Mesodermal cell (in vitro differentiated cells): ENCODE data around the gene PHF11.

Experiments used
- H3K27ac ChIP-seq: 2 replicates; pipeline ENCODE4 v1.7.0; 2013; ENCODE audit warnings: mild to moderate bottlenecking, low read depth, low read length, moderate library complexity; ENCODE audit not compliant: severe bottlenecking
- H3K36me3 ChIP-seq: 2 replicates; pipeline ENCODE4 v1.7.1; 2013; ENCODE audit warnings: mild to moderate bottlenecking, low read length, moderate library complexity; ENCODE audit not compliant: control insufficient read depth, insufficient read depth
- H3K4me1 ChIP-seq: one replicate; pipeline ENCODE4 v1.7.1; 2013; ENCODE audit warnings: mild to moderate bottlenecking, low read length; ENCODE audit not compliant: insufficient read depth, control insufficient read depth, poor library complexity, severe bottlenecking
- H3K4me3 ChIP-seq: 2 replicates; pipeline ENCODE4 v1.7.0; 2013; ENCODE audit warnings: low read length, control low read depth, mild to moderate bottlenecking; ENCODE audit not compliant: insufficient read depth, poor library complexity, severe bottlenecking; ENCODE audit errors: extremely low read depth
- H3K9me3 ChIP-seq: 2 replicates; pipeline ENCODE4 v1.7.1; 2013; ENCODE audit warnings: mild to moderate bottlenecking, low read length, moderate library complexity; ENCODE audit not compliant: control insufficient read depth
- WGBS, 2 experiments: methylation state at CpG; one replicate each; pipeline ENCODE4 v1.1.5; 2013; ENCODE audit warnings: missing lambda C conversion rate in 2 of 2; ENCODE audit not compliant: insufficient coverage in 2 of 2; 5-methylcytosine and 5-hydroxymethylcytosine counted together

Gene PHF11

DNA sequence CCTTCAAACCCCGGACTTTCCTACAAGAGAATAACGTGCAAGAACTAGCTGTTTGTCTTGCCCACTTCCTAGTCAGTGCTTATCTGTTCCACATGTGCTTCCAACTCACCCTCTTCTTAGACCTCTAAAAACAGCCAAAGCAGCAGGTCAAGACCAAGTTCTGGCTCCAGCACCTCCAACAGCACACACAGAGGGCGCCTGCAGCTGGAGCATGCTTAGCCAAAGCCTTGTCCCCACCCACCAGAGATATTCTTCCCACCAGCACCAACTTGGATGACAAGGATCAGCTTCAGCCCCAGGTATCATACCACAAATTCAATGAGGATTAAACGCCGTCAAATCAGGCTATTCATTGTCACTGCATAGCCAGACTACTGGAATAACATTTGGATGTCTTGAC, 71.7 kb downstream of the PHF11 start:
- 89 to 94% methylated on average over 2 to 3 of the region's 5 CpGs for whole genome bisulfite sequencing, 2 experiments
- H3K27ac ChIP-seq, result no peak overlapping the region

DNA sequence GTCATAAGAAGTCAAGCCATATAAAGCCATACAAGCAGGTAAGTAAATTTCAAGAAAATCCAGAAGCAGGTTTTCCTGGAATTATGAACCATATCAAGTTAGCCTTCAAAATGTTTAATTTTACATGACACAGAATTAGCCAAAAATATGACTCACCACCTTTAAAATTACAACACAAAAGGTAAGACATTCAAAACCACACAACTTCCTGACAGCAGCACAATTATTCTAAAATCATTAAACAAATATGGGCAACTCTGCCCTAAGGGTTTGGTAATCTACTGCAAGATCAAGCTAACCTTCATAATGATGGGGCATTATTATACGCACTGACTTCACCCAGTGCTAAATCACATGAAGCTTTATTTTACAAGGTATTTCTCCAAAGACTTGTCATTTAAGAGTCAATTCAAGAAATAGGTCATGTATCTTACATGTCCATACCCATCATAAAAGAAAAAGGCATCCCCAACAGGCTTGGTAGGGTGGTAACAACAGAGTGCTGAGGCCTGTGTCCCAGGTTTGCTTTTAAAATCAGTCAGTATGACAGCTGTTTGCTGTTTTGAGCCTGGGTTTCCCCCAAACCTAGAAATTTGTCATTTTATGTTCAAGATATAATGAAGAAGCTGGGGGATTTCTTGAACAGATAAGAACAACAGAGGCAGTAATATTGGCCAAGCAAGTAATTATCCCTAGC, 74.4 kb downstream of the PHF11 start:
- H3K36me3 ChIP-seq, result peaks cover 16% of the 10 kb centered on the region
- H3K4me3 ChIP-seq, result no peak overlapping the region
- WGBS, 2 experiments, result no CpG with 5 or more reads among the region's 1 CpG
- H3K27ac ChIP-seq, result no peak overlapping the region
- H3K4me1 ChIP-seq, result no peaks in the 10 kb centered on the region
- H3K9me3 ChIP-seq, result no peaks in the 10 kb centered on the region

More for the DNA sequence above, 71.7 kb downstream of the PHF11 start:
- no peak overlapping the region for H3K4me3 ChIP-seq
- H3K4me1 ChIP-seq, result no peaks in the 10 kb centered on the region
- H3K36me3 ChIP-seq, result peaks cover 28% of the 10 kb centered on the region
- no peaks in the 10 kb centered on the region for H3K9me3 ChIP-seq

DNA sequence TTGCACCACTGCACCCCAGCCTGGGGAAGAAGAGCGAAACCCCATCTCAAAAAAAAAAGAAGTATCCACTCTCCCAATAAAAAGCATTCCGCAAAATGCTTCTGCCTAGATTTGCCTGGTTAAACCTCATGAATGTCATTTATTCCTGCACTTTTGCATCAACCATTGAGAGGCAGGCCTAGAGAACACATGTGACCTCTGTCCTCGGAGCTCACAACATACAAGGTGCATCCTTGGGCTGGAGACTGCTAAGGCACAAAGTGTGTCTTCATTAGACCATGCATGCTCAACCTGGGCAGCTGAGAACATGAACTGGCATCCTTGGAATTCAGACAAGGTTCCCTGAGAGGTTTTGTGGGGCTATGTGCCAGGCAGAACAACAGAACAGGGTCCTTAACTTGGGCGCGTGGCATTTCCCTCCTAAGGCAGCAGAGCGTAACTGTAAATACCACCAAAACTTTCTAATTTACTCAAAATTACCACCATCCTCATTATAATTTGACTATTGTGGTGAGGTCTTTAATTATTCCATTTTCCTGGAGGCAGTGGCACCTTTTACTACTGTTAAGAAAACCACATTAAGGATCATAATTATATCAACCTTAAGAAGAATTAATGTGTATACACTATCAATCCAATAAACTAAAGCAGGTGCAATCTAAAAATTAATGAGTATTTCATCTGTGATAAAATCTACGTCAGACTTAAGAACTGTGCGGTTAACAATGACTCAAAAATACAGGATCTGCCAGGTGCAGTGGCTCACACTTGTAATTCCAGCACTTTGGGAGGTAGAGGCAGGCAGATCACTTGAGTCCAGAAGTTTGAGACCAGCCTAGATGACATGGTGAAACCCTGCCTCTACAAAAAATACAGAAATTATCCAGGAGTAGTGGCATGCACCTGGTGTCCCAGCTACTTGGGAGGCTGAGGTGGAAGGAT, 75.8 kb downstream of the PHF11 start:
- Histone ChIP-seq H3K27ac (no peak overlapping the region), H3K9me3 (no peaks in the 10 kb centered on the region), H3K4me3 (no peak overlapping the region), H3K4me1 (no peaks in the 10 kb centered on the region), H3K36me3 (peaks cover 11% of the 10 kb centered on the region)
- WGBS, 2 experiments, result 97% methylated on average over 4 of the region's 8 CpGs
